GM19025 (cell line): ENCODE results near the gene DNAJB11.
"Not testable (repeated sequence)": the region's sequence is repeated elsewhere in the genome, so short reads cannot be mapped to it uniquely, and the experiment has no call there.

Source experiments
- ATAC-seq: cut with Tn5 transposase; IDR thresholded peaks from one replicate; pipeline ENCODE4 v1.9.1; 2021; ENCODE audit warnings: mild to moderate bottlenecking, low read depth, moderate library complexity; ENCODE audit not compliant: unreplicated experiment

DNAJB11 gene

GRCh38 chr3:186570096-186570940 is at the start of gene DNAJB11:
Gene DNAJB11, plus strand, starts transcription at chr3:186570720. Its CDS starts 178 bp downstream, at chr3:186570898.
- peak; percentile 84 for ATAC-seq

GRCh38 chr3:186520957-186521842 is 49.3 kb upstream of the DNAJB11 start:
- no peak for ATAC-seq

- ATAC-seq: no peak
Measured at GRCh38 chr3:186523022-186523421, 47.5 kb upstream of the DNAJB11 start.

GRCh38 chr3:186523434-186523833 is 47.1 kb upstream of the DNAJB11 start:
- no peak for ATAC-seq

GRCh38 chr3:186524616-186525015 is 45.9 kb upstream of the DNAJB11 start:
- ATAC-seq: no peak

GRCh38 chr3:186525369-186526255 is 44.9 kb upstream of the DNAJB11 start:
- no peak for ATAC-seq

GRCh38 chr3:186526256-186526606 is 44.3 kb upstream of the DNAJB11 start:
- peak; percentile 37 for ATAC-seq

GRCh38 chr3:186529201-186529999 is 41.1 kb upstream of the DNAJB11 start:
- no peak for ATAC-seq

GRCh38 chr3:186530415-186530814 is 40.1 kb upstream of the DNAJB11 start:
- no peak for ATAC-seq

GRCh38 chr3:186531694-186532093 is 38.8 kb upstream of the DNAJB11 start:
- not testable (repeated sequence) for ATAC-seq

GRCh38 chr3:186532598-186533072 is 37.9 kb upstream of the DNAJB11 start:
- ATAC-seq: peak; percentile 41

GRCh38 chr3:186534113-186534669 is 36.3 kb upstream of the DNAJB11 start:
- ATAC-seq: peak; percentile 68

- no peak for ATAC-seq
Measured at GRCh38 chr3:186536883-186537844, 33.4 kb upstream of the DNAJB11 start.

GRCh38 chr3:186538779-186539178 is 31.7 kb upstream of the DNAJB11 start:
- ATAC-seq: peak; percentile 33

- ATAC-seq: peak; percentile 34
Measured at GRCh38 chr3:186540221-186540834, 30.2 kb upstream of the DNAJB11 start.

GRCh38 chr3:186540835-186541226 is 29.7 kb upstream of the DNAJB11 start:
- no peak for ATAC-seq

GRCh38 chr3:186544281-186544680 is 26.2 kb upstream of the DNAJB11 start, which contains the start of gene CRYGS:
Gene CRYGS, minus strand, starts transcription at chr3:186544380. Its CDS starts 54 bp downstream, at chr3:186544326.
- ATAC-seq: no peak
